ENCODE data around the gene TNFAIP8L3.

TNFAIP8L3 gene

GRCh38 chr15:51065261-51065660 is 29.4 kb downstream of the TNFAIP8L3 start:
- H3K4me3 ChIP-seq (replicated peaks; ENCODE audit: low read depth, low read length): no peak overlapping the region
- DNase-seq (ENCODE audit: extremely low read depth, low read depth): no peak
- TF ChIP-seq CTCF (IDR thresholded peaks at IDR 0.05; ENCODE audit: low read depth, low read length, missing control alignments): no peak

- TF ChIP-seq CTCF (IDR thresholded peaks at IDR 0.05; ENCODE audit: low read depth, low read length, missing control alignments): no peak
- DNase-seq (ENCODE audit: extremely low read depth, low read depth): no peak
These were observed 32.0 kb downstream of the TNFAIP8L3 start for GRCh38 chr15:51062736-51063135.

GRCh38 chr15:51060030-51060673 is 34.6 kb downstream of the TNFAIP8L3 start:
- no peak for TF ChIP-seq CTCF (IDR thresholded peaks at IDR 0.05; ENCODE audit: low read depth, low read length, missing control alignments)
- DNase-seq (ENCODE audit: extremely low read depth, low read depth): no peak
- H3K4me3 ChIP-seq (replicated peaks; ENCODE audit: low read depth, low read length): no peak overlapping the region

More at GRCh38 chr15:51062736-51063135, 32.0 kb downstream of the TNFAIP8L3 start:
- H3K4me3 ChIP-seq (replicated peaks; ENCODE audit: low read depth, low read length): no peak overlapping the region

GRCh38 chr15:51054535-51054934 is 40.2 kb downstream of the TNFAIP8L3 start:
- DNase-seq (ENCODE audit: extremely low read depth, low read depth): no peak
- no peak for TF ChIP-seq CTCF (IDR thresholded peaks at IDR 0.05; ENCODE audit: low read depth, low read length, missing control alignments)
- no peak overlapping the region for H3K4me3 ChIP-seq (replicated peaks; ENCODE audit: low read depth, low read length)

GRCh38 chr15:51053571-51053970 is 41.1 kb downstream of the TNFAIP8L3 start:
- TF ChIP-seq CTCF (IDR thresholded peaks at IDR 0.05; ENCODE audit: low read depth, low read length, missing control alignments): no peak
- no peak for DNase-seq (ENCODE audit: extremely low read depth, low read depth)
- H3K4me3 ChIP-seq (replicated peaks; ENCODE audit: low read depth, low read length): no peak overlapping the region

- no peak for TF ChIP-seq CTCF (IDR thresholded peaks at IDR 0.05; ENCODE audit: low read depth, low read length, missing control alignments)
- DNase-seq (ENCODE audit: extremely low read depth, low read depth): no peak
- H3K4me3 ChIP-seq (replicated peaks; ENCODE audit: low read depth, low read length): no peak overlapping the region
These were observed 42.9 kb downstream of the TNFAIP8L3 start for GRCh38 chr15:51051776-51052175.

- TF ChIP-seq CTCF (IDR thresholded peaks at IDR 0.05; ENCODE audit: low read depth, low read length, missing control alignments): no peak
- no peak for DNase-seq (ENCODE audit: extremely low read depth, low read depth)
- no peak overlapping the region for H3K4me3 ChIP-seq (replicated peaks; ENCODE audit: low read depth, low read length)
These were observed 45.6 kb downstream of the TNFAIP8L3 start for GRCh38 chr15:51049081-51049480.
